H9 (cell line): Measurements from ENCODE around the gene PNMA8A. TPM values are rescaled to one million over a fixed set of nuclear protein-coding genes. Genes with fewer than 3 reads are reported as not detected.

Experiments
- DNase-seq: peaks from one replicate; pipeline ENCODE4 v3.0.0-alpha.2; 2017
- H2AFZ ChIP-seq: one replicate; pipeline ENCODE4 v1.6.1; 2013; ENCODE audit warnings: mild to moderate bottlenecking, low read length, control low read depth, moderate library complexity
- H2AK5ac ChIP-seq: 2 replicates; pipeline ENCODE4 v1.6.1; 2013; ENCODE audit warnings: low read length, control low read depth, mixed read lengths; ENCODE audit not compliant: insufficient read length
- H2BK120ac ChIP-seq: one replicate; pipeline ENCODE4 v1.6.1; 2013; ENCODE audit warnings: low read depth, mild to moderate bottlenecking, low read length, control low read depth, inconsistent platforms; ENCODE audit not compliant: poor library complexity, severe bottlenecking
- H2BK12ac ChIP-seq: 2 replicates; pipeline ENCODE4 v1.6.1; 2013; ENCODE audit warnings: low read length, control low read depth, mixed read lengths, low read depth; ENCODE audit not compliant: insufficient read length
- H2BK15ac ChIP-seq: 2 replicates; pipeline ENCODE4 v1.6.1; 2013; ENCODE audit warnings: low read depth, low read length, control low read depth
- H2BK20ac ChIP-seq: one replicate; pipeline ENCODE4 v1.6.1; 2013; ENCODE audit warnings: low read depth, mild to moderate bottlenecking, low read length, control low read depth, inconsistent platforms; ENCODE audit not compliant: poor library complexity, severe bottlenecking
- H2BK5ac ChIP-seq: 2 replicates; pipeline ENCODE4 v1.6.1; 2013; ENCODE audit warnings: low read length, control low read depth, mixed read lengths; ENCODE audit not compliant: insufficient read length
- H3K14ac ChIP-seq: 2 replicates; pipeline ENCODE4 v1.6.1; 2013; ENCODE audit warnings: low read length, control low read depth; ENCODE audit not compliant: insufficient read depth
- H3K18ac ChIP-seq: 2 replicates; pipeline ENCODE4 v1.6.1; 2013; ENCODE audit warnings: low read depth, mild to moderate bottlenecking, mixed read lengths, low read length, control low read depth; ENCODE audit not compliant: insufficient read length
- H3K23ac ChIP-seq: 2 replicates; pipeline ENCODE4 v1.6.1; 2013; ENCODE audit warnings: low read length, control low read depth, mixed read lengths, low read depth; ENCODE audit not compliant: insufficient read length
- H3K23me2 ChIP-seq: 2 replicates; pipeline ENCODE4 v1.6.1; 2013; ENCODE audit warnings: low read depth, mild to moderate bottlenecking, mixed read lengths, low read length, control low read depth; ENCODE audit not compliant: insufficient read length, poor library complexity, severe bottlenecking
- H3K27ac ChIP-seq: 2 replicates; pipeline ENCODE4 v1.5.1; 2013; ENCODE audit warnings: low read length, control low read depth, mixed read lengths, low read depth; ENCODE audit not compliant: insufficient read length
- H3K27me3 ChIP-seq: 2 replicates; pipeline ENCODE4 v1.6.1; 2013; ENCODE audit warnings: low read length, control low read depth, inconsistent platforms; ENCODE audit not compliant: insufficient read depth
- H3K4ac ChIP-seq: 2 replicates; pipeline ENCODE4 v1.6.1; 2013; ENCODE audit warnings: low read depth, mild to moderate bottlenecking, control low read depth, inconsistent platforms, low read length, moderate library complexity
- H3K4me1 ChIP-seq: 2 replicates; pipeline ENCODE4 v1.6.1; 2013; ENCODE audit warnings: low read length, control low read depth, inconsistent platforms; ENCODE audit not compliant: insufficient read depth
- H3K4me2 ChIP-seq: 2 replicates; pipeline ENCODE4 v1.6.1; 2013; ENCODE audit warnings: low read length, control low read depth, mixed read lengths; ENCODE audit not compliant: insufficient read length, insufficient read depth
- H3K56ac ChIP-seq: 2 replicates; pipeline ENCODE4 v1.6.1; 2013; ENCODE audit warnings: low read depth, mild to moderate bottlenecking, mixed read lengths, low read length, control low read depth; ENCODE audit not compliant: insufficient read length
- H3K79me1 ChIP-seq: 2 replicates; pipeline ENCODE4 v1.6.1; 2013; ENCODE audit warnings: low read depth, mild to moderate bottlenecking, moderate library complexity, low read length, control low read depth, inconsistent platforms; ENCODE audit not compliant: insufficient read depth, poor library complexity, severe bottlenecking
- H3K79me2 ChIP-seq: 2 replicates; pipeline ENCODE4 v1.6.1; 2013; ENCODE audit warnings: low read length, control low read depth, inconsistent platforms; ENCODE audit not compliant: insufficient read depth
- H3K9ac ChIP-seq: 2 replicates; pipeline ENCODE4 v1.6.1; 2013; ENCODE audit warnings: low read length, control low read depth, mixed read lengths; ENCODE audit not compliant: insufficient read length; ENCODE audit errors: extremely low read depth
- H3K9me3 ChIP-seq: one replicate; pipeline ENCODE4 v1.6.1; 2013; ENCODE audit warnings: low read depth, low read length, inconsistent platforms; ENCODE audit not compliant: control insufficient read depth
- H3T11ph ChIP-seq: one replicate; pipeline ENCODE4 v1.6.1; 2013; ENCODE audit warnings: mild to moderate bottlenecking, low read length, control low read depth, inconsistent platforms
- H4K20me1 ChIP-seq: one replicate; pipeline ENCODE4 v1.6.1; 2013; ENCODE audit not compliant: control insufficient read depth, insufficient read length, insufficient read depth
- H4K5ac ChIP-seq: 2 replicates; pipeline ENCODE4 v1.6.1; 2013; ENCODE audit warnings: low read depth, mild to moderate bottlenecking, mixed read lengths, low read length, control low read depth; ENCODE audit not compliant: insufficient read length
- H4K8ac ChIP-seq: replicated peaks from 2 replicates; pipeline ENCODE4 v1.6.1; 2013; ENCODE audit warnings: low read length, control low read depth, mixed read lengths, low read depth; ENCODE audit not compliant: insufficient read length
- H4K91ac ChIP-seq: 2 replicates; pipeline ENCODE4 v1.6.1; 2013; ENCODE audit warnings: low read depth, mild to moderate bottlenecking, moderate library complexity, mixed read lengths, low read length, control low read depth; ENCODE audit not compliant: insufficient read length
- H3K27ac Mint-ChIP-seq, 3 experiments: 2 replicates in 2 of 3; 3 replicates in 1 of 3; pipeline ENCODE4 v1.8.0; 2020 to 2021; ENCODE audit warnings: mixed read lengths in 3 of 3, mild to moderate bottlenecking in 1 of 3, moderate library complexity in 1 of 3
- H3K27me3 Mint-ChIP-seq: 2 replicates; pipeline ENCODE4 v1.8.0; 2021; ENCODE audit warnings: low read depth, mild to moderate bottlenecking, moderate library complexity, mixed read lengths
- H3K36me3 Mint-ChIP-seq, 3 experiments: 2 replicates in 2 of 3; 3 replicates in 1 of 3; pipeline ENCODE4 v1.8.0; 2020 to 2021; ENCODE audit warnings: low read depth in 3 of 3, mixed read lengths in 3 of 3; ENCODE audit not compliant: insufficient read depth in 1 of 3
- H3K4me1 Mint-ChIP-seq, 2 experiments: 2 replicates each; pipeline ENCODE4 v1.8.0; 2020; ENCODE audit warnings: mixed read lengths in 2 of 2
- H3K4me3 Mint-ChIP-seq, 2 experiments: 2 replicates in 1 of 2; 3 replicates in 1 of 2; pipeline ENCODE4 v1.8.0; 2020 to 2021; ENCODE audit warnings: mild to moderate bottlenecking in 2 of 2, mixed read lengths in 2 of 2, moderate library complexity in 1 of 2
- H3K9me3 Mint-ChIP-seq, 2 experiments: 2 replicates in 1 of 2; 3 replicates in 1 of 2; pipeline ENCODE4 v1.8.0; 2020; ENCODE audit warnings: mild to moderate bottlenecking in 2 of 2, mixed read lengths in 2 of 2, moderate library complexity in 1 of 2
- WGBS: extraction: QIAGEN DNeasy Blood & Tissue Kit; methylation state at CpG from one replicate; pipeline ENCODE4 v1.1.7; 2013; ENCODE audit warnings: missing lambda C conversion rate, low lambda C conversion rate, mixed read lengths; ENCODE audit not compliant: insufficient read length; ENCODE audit errors: extremely low coverage; 5-methylcytosine and 5-hydroxymethylcytosine counted together
- total RNA-seq: library from RNA; stranded (reverse); gene quantifications from 2 replicates; pipeline ENCODE4 v1.2.1, GENCODE V29; 2021
- TF ChIP-seq, protein P1 (sequence below): fragments of 200-600 bp; sonication (generic); conservative IDR thresholded peaks from 3 replicates; pipeline ENCODE4 v1.8.0; 2021; ENCODE audit warnings: antibody characterized with exemption, mild to moderate bottlenecking

Gene PNMA8A
- total RNA-seq, 1 experiment from 2014 or later = 22.6 TPM

DNA sequence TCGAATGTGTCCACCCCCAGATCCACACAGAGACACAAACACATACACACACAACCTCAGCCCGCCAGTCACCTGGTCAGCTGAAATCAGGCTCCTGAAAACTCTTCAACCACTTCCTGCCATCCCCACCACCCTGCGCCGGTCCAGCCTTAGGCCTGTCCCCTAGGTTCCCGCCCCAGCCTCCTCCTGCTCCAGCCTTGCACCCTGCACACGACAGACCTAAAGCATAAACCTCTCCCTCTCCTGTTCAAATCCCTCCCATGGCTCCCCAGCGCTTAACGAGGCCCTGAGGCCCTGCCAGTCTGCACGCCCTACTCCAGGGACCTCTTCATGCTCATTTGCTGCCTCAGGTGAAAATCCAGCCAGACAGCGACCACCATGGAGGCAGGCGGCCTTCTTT, 17.2 kb upstream of the PNMA8A start:
- Histone ChIP-seq H3K79me1 (no peaks in the 10 kb centered on the region), H3K18ac (no peak overlapping the region), H3T11ph (no peak overlapping the region), H2BK12ac (no peak overlapping the region), H4K5ac (no peak overlapping the region), H4K91ac (no peak overlapping the region), H3K56ac (no peak overlapping the region), H3K9ac (no peak overlapping the region), H3K4me1 (no peaks in the 10 kb centered on the region), H3K79me2 (no peaks in the 10 kb centered on the region), H3K4me2 (no peak overlapping the region), H3K27ac (no peak overlapping the region), H2BK120ac (no peak overlapping the region), H3K27me3 (peaks cover 3% of the 10 kb centered on the region; the same call in 1 of the 2 replicates), H3K4ac (no peak overlapping the region), H2AFZ (no peak overlapping the region), H3K23me2 (peaks cover 12% of the 10 kb centered on the region), H3K14ac (no peak overlapping the region; the same call in 1 of the 2 replicates), H2AK5ac (no peak overlapping the region), H4K20me1 (no peaks in the 10 kb centered on the region), H2BK15ac (no peak overlapping the region), H2BK20ac (no peak overlapping the region), H2BK5ac (no peak overlapping the region), H3K9me3 (no peaks in the 10 kb centered on the region), H3K23ac (no peak overlapping the region), H4K8ac (no peak overlapping the region)
- Mint-ChIP-seq H3K9me3 (peaks cover 0 to 2% of the 10 kb centered on the region in 2 experiments; a peak in 2 of 5 replicates), H3K36me3 (no peaks in the 10 kb centered on the region; a peak in 1 of 7 replicates), H3K4me1 (peaks cover 18 to 38% of the 10 kb centered on the region in 2 experiments), H3K4me3 (peak overlapping the region; percentile 14 to 25; a peak in 3 of 5 replicates), H3K27me3 (peaks cover 65% of the 10 kb centered on the region), H3K27ac (no peak overlapping the region)
- DNase-seq = no peak
- TF ChIP-seq, protein P1, sequence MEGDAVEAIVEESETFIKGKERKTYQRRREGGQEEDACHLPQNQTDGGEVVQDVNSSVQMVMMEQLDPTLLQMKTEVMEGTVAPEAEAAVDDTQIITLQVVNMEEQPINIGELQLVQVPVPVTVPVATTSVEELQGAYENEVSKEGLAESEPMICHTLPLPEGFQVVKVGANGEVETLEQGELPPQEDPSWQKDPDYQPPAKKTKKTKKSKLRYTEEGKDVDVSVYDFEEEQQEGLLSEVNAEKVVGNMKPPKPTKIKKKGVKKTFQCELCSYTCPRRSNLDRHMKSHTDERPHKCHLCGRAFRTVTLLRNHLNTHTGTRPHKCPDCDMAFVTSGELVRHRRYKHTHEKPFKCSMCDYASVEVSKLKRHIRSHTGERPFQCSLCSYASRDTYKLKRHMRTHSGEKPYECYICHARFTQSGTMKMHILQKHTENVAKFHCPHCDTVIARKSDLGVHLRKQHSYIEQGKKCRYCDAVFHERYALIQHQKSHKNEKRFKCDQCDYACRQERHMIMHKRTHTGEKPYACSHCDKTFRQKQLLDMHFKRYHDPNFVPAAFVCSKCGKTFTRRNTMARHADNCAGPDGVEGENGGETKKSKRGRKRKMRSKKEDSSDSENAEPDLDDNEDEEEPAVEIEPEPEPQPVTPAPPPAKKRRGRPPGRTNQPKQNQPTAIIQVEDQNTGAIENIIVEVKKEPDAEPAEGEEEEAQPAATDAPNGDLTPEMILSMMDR = no peak
- WGBS = no CpG with 5 or more reads among the region's 11 CpGs
